ENCODE measurements around the gene DLL1.
"Not testable (repeated sequence)": the region's sequence is repeated elsewhere in the genome, so short reads cannot be mapped to it uniquely, and the experiment has no call there.

DLL1 gene, protein sequence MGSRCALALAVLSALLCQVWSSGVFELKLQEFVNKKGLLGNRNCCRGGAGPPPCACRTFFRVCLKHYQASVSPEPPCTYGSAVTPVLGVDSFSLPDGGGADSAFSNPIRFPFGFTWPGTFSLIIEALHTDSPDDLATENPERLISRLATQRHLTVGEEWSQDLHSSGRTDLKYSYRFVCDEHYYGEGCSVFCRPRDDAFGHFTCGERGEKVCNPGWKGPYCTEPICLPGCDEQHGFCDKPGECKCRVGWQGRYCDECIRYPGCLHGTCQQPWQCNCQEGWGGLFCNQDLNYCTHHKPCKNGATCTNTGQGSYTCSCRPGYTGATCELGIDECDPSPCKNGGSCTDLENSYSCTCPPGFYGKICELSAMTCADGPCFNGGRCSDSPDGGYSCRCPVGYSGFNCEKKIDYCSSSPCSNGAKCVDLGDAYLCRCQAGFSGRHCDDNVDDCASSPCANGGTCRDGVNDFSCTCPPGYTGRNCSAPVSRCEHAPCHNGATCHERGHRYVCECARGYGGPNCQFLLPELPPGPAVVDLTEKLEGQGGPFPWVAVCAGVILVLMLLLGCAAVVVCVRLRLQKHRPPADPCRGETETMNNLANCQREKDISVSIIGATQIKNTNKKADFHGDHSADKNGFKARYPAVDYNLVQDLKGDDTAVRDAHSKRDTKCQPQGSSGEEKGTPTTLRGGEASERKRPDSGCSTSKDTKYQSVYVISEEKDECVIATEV

DNA sequence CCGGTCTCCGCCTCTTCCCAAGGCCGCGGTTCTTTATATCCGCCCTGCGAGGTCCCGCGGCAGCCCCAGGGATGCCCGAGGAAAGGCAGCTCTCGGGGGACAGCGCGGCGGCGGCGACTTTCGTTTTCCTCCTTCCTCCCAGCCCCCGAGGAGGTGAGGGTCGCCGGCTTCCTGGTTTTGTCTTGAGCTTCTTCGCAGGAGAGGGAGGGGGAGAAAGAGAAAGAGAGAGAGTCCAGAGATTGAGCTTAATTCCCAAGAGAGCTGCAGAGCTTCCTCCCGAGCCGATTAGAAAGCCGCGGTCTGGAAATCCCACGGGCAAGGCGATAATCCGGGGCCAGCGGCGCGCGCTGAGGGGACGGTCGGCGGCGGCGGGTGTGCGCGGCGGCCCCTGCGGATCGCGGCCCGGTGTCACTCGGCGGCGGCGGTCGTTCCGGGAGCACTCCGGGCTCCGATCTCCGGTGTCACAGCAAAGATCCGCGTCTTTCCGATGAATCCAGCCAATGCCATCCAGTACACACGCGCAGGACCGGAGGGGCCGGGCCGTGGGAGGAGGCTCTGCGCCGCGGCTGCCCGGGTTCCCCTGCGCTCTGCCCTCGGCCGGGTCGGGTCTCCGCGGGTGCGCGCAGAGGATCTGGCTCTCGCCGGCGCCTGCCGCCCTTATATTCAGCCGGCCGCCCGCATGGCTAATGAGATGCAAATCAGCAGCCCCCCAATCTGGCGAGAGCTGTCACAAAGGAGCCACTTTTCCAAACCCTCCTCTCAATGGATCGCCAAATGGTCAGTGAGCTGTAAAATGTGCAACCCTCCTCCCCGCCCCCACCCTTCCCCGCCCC is at the start of gene DLL1:
DLL1 (minus strand) TSS at position 783 of the 833 bp plus-strand sequence. CDS start 939 bp downstream, outside the sequence.
- peak; percentile 57 for DNase-seq

DNA sequence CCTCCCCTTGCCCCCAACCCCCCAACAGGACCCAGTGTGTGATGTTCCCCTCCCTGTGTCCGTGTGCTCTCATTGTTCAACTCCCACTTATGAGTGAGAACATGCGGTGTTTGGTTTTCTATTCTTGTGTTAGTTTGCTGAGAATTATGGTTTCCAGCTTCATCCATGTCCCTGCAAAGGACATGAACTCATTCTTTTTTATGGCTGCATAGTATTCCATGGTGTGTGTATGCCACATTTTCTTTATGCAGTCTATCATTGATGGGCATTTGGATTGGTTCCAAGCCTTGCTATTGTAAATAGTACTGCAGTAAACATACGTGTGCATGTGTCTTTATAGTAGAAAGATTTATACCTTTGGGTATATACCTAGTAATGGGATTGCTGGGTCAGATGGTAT is 44.3 kb upstream of the DLL1 start:
- not testable (repeated sequence) for DNase-seq

DNA sequence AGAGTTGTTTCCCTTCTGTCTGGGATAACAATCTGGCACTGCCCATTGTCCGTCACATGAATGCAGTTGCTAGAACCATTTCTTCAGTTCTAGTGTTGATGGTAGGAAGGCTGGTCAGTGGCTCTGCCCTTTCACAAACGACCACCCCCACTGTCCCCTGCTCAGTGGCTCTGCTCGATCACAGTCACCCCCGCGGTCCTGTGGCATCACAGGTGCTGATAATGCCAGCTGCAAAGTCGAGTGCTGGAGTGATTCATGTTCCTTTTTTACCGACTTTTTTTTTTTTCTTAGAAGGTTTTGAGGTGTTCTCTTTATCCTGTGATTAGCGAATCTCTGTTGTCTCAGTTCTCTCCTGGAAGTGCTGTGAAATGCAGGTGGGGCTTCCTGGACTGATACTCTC is 38.4 kb upstream of the DLL1 start:
- no peak for DNase-seq

DNA sequence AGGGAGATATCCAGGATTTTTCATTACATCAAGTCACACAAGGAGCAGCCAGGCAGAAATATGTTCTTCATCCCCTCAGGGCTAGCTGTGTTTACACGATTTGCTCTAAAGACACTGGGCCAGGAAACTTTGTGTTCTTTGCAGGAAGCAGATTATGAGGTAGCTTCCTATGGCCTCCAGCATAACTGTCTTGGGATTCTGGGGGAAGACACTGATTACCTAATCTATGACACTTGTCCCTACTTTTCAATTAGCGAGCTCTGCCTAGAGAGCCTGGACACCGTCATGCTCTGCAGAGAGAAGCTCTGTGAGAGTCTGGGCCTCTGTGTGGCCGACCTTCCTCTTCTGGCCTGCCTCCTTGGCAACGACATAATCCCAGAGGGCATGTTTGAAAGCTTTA is 26.8 kb upstream of the DLL1 start:
- no peak for DNase-seq

DNA sequence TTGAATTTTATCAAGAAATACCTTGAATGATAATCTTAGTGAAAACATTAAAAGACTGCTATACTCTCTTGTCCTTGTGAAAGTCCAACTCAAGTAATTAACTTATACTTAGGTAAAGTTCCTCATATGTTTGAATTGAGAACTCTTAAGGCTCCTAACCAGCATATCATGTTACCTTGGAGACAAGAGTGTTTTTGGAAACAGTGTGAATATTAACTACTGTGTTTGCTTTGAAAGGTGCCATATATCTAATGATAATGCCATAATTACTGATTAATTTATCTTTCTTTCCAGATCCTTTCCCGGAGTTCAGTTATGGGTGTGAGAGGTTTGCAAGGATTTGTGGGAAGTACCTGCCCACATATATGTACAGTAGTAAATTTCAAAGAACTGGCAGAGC is 26.2 kb upstream of the DLL1 start:
- no peak for DNase-seq

DNA sequence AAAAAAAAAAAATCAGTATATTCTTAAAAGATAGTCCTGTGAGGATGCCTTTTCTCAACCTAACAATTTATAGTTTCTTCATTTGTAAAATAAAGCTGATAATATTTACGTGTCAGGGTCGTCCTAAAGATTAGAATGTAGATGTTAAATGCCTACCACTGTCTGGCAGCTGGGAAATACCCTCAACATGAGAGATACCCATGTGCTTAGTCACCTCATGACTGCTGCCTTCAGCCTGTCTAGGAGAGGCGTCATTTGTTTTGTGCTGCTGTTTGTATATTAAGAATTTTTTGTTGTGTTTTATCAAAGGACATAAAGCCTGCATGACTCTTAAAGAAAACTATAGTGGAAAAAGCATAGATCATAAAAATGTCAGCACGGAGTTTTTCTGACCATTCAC is 25.2 kb upstream of the DLL1 start:
- DNase-seq = peak; percentile 34

DNA sequence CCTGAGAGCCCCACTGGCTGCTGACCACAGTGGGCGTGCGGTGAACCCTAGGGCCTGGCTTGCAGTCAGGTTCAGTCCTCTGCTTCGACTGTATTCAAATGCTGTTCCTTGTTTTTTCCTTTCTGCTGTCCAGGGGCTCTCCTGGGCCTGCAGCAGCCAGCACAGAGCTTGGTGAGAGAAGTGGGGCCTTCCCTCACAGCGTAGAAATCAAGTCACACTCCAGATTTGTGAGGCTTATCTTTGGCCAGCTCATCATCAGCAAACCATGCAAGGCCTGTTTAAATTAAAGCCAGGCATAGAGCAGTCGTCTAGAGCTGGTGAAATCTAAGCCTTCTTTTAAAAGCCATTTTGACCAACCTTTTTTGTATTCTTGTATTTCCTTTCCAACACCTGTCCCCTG is 24.1 kb upstream of the DLL1 start:
- DNase-seq = no peak

DNA sequence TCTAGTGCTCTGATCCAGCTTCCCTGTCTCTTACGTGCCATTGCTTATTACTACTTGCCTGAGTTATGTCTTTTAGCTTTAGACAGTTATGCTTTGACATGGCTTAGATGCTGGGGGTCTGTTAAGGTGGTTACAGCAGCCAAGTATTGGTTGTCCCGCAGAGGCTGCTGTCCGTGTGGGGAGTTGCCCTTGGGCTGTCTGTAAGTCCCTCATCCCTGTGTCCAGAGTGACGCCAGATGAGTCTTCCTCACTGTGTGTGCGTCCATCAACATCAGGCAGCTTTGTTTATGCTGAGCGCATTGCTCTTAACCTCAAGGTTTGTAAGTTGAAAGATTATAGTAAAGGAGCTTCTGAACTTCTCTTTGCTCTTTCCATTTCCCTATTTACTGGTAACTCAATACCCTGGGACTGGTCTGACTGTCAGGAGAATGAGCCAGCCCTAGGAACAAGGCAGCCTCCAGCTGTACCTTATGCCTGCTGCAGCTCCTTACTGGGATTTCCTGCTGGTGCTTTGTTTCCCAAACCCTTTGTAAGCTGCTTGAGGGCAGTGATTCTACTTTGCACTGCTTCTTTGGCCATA is 22.9 kb upstream of the DLL1 start:
- DNase-seq = no peak

DNA sequence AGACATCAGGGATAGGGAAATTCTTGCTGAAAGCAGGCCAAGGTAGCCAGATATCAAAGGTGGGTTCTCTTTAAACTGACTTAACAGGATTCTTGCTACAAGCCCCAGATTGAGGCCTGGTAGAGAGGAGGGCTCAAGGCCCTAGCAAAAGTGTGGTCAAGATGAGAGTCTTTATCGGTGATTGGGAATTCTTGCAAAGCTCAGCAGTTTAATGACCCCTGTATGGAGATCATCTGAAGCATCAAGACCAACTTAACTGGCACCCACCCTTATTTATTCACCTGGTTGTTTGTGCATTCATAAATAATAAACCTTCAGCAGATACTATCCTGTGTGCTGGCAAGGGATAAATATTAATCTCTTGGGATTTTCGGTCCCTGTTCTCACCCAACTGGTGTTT is 22.0 kb upstream of the DLL1 start:
- no peak for DNase-seq

DNA sequence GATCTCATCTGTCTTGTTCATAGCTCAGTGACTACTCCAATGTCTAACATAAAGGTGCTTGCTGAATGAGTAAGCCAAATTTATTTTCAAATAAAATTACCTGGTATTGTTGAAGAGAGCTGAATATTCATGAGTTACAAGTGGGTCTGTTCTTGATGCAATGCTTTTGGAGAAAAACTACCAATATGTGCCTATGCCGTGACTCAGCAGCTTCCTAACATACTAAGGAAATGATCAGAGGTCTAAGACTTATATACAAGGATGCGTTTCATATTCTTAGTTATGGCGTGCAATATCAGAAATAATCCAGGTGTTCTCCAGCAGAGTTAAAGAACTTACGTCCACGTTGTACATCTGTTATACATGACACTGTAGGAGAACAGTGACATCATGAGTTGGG is 20.8 kb upstream of the DLL1 start:
- DNase-seq = no peak

DNA sequence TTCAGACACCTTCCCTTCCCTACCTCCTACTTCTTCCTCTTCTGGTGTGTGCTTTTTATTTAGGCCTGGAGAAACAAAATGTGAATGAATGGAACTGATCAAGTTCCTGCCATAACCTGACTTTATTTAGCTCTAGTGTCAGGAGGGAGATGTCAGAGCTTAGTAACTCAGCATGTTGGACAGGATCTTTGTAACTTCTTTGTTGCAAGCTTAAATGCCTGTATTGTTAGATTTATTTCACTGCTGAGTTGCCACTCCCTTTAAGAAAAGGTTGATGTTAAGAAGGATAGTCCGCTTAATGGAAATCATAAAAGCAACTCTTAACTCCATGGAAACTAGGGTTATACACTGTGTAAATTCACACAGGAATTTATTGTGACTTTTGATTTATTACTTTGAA is 17.9 kb upstream of the DLL1 start:
- no peak for DNase-seq

DNA sequence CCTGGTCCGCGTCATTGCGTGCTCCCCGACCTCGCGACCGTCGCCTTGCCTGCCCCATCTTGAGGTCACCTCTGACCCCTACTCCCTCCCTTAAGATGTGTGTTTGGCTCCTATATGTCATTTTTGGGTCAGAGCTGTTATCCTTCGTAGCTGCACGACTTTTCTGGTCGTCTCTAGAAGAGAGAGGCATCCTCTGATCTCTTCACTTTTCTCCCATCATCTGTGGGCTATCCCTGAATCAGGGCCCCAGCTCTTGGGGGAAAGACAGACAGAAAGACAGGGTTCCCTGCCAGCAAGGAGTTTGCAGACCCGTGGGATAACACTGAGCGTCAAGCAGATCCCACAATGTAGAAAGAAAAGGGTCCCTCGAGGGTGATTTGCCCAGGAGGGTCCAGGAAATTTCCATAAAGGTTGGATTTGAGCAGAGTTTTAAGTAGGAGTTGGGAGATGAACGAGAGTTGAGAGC is 16.2 kb upstream of the DLL1 start:
- DNase-seq = no peak

DNA sequence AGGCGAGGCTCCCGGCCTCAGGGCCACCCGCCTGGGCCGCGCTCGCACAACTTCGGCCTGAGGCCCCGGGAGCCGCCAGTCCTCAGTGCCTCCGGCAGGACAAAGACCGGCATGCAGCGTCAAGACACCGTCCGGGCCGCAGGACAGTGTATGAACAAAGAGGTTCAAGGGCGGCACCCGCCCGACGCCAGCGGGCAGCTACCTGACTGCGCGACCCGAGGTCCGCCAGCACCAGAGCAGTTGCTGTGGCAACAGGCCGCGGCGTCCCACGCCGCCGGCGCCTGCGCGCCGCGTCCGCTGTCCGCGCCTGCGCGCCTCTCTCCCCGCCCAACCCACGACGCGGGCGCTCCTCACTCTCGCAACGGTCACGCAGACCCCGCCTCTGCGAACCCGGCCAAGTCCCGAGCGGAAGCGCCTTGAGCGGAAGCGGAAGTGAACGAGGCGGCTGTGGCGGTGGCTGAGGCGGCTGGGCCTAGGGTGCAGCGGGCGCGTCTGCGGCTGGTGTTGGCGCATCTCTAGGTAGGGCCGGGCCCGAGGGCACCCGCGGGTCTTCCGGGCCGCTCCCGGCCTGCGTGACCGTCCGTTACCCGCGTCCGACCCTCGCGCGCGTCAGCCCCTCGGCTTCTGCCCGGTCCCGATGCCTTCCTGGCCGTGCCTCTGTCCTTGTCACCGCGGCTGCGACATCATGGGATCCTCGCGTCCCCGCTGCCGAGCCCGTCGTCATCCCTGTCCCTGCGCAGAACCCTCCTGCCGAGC is 15.6 kb upstream of the DLL1 start, which contains the start of gene FAM120B:
FAM120B (plus strand) TSS at position 435 of the 756 bp plus-strand sequence. CDS start 10,633 bp downstream, outside the sequence.
- DNase-seq = peak; percentile 96

DNA sequence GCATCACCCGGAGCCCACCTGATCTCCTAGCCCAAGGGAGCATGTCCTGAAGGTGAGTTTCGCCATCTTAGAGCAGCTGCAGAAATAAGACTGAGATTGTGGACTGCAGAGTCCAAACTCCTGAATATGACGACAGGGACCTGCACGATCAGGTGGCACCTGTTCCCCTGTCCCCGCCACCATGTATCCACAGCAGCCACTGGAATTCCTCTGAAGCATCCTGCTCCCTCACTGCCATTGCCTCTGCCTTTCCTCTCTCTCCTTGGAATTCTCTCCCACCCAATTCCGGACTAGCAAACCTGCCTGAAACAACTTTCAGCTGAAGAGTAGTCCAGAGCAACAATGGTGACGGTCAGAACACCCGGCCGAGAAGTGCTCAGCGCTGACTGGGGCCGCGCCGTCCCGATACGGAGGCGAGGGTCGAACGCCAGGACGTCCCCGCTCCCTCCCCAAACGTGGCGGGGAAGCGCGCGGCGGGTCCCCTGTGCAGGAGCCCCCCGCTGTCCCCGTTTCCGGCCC is 15.0 kb upstream of the DLL1 start:
- no peak for DNase-seq

DNA sequence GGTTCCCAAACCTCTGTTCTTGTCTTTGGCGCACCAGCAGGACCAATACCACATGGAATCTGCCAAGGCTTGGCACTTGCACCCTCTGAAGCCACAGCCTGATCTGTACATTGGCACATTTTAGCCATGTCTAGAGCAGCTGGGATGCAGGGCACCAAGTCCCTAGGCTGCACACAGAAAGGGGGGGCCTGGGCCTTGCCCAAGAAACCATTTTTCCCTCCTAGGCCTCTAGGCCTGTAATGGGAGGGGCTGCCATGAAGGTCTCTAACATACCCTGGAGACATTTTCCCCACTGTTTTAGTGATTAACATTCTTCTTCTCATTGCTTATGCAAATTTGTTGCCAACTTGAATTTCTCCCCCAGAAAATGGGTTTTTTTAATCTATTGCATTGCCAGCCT is 10.3 kb upstream of the DLL1 start:
- no peak for DNase-seq

DNA sequence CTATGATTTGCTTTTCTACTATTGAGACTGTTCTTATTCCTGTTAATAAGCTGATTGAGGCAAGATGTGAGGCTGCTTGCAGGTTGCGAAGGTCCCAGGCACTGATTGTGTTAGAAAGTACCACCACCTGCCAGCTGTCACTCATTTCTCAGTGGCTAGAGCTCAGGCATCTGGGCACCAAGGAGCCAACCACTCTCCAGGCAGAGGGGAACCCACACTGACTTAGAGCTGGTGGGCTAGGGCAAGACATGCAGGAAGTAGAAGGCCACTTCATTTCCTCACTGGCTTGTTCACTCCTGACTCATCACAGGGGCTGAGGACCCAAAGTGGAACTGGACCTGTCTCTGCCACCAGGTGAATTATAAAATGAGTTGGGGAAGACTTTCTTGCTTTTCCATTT is 7.8 kb upstream of the DLL1 start:
- DNase-seq = no peak

DNA sequence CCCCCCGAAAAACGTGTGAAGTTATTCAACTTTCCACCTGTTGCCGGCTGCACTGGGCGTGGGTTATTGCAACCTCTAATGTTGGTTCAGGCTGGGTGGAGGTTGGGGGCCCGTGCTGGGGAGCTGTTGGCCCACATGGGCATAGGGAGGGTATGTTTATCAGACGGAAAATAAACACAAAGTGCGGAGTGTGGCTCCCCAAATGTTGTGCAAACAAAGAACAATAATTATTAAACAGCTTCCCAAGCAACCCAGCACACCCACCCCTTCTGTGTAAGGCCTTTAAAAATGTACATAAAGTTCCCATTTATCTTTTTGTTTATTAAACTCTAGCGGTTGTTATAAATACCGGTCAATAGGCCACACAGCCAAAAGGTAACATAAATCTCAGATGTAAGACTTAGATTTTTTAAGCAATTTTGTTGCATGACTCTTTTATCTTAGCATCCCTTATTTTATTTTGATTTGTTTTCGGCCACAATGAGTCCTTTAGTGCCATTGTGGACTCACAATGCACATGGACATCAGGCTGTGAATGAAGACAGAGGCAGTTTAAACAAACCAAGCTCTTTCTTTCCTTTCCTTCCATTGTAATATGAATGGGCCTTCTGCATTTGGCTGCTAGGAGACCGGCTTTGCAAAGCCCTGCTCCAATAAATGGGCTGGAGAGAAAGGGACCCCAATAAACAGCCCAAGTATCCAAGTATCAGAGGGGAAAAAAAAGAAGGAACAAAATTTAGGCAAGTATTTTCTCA is 6.9 kb upstream of the DLL1 start:
- no peak for DNase-seq

DNA sequence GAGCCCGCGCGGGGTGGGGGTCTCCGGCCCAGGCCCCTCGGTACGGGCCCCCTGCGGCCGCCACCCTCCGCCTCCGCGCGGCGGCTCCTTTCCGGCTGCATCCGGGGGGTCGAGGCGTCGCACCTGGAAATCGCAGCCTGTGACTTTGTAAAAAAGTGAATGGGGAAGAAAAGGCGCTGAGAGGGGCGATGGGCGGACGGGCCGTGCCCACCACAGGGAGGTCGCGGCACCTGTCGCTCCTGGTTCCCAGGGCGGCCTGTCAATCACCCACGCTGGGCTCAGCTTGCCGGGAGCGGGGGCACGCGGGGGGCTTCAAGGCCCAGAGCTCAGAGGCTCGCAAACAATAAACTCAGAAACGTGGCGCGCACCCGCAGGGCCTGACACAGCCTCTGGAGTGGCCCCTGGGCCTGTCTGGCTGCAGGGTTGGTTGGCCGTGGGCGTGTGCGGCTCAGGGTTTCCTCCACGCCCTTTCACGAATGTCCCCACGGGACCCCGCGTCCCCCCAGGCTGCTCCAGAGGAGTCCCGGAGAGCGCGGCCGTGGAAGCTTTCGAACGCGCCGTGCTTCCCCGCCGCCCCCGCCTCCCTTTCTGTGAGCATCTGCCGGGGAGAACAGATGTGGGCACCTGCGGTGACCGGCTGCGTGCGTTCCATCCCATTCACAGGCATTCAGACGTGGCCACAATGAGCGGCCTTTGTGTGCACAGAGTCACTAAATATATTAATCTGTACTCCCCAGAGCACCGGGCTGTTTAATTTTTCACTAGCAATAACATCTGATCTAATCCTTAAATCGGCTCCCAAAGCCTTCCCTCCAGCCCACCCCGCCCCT is 6.1 kb upstream of the DLL1 start:
- DNase-seq = no peak

DNA sequence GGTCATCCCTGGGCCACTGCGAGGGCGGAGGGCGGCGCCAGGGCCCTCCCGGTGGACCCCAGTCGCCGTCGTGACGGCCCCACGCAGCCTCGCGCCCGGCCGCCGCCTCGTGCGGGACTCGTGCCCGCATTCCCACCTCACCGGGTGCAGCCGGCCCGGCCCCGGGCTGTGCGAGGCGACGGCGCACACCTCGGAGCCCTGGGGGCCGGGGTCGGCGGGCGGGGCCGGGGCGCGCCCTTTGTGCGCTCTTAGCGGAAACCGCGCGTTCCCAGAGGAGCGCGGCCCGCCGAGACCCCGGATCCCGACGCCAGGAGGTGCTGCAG is 5.5 kb upstream of the DLL1 start:
- DNase-seq = no peak

Data from EL (cell line).